HG02885 (cell line): ENCODE results near the gene SSTR5.
"Not testable (repeated sequence)": the region's sequence is repeated elsewhere in the genome, so short reads cannot be mapped to it uniquely, and the experiment has no call there.

Experiments used
- ATAC-seq: cut with Tn5 transposase; IDR thresholded peaks from one replicate; pipeline ENCODE4 v1.9.1; 2021; ENCODE audit warnings: mild to moderate bottlenecking; ENCODE audit not compliant: unreplicated experiment, poor library complexity

Gene SSTR5

GRCh38 chr16:1071561-1072225, 854 bp upstream of the SSTR5 start:
- ATAC-seq, result no peak

DNA sequence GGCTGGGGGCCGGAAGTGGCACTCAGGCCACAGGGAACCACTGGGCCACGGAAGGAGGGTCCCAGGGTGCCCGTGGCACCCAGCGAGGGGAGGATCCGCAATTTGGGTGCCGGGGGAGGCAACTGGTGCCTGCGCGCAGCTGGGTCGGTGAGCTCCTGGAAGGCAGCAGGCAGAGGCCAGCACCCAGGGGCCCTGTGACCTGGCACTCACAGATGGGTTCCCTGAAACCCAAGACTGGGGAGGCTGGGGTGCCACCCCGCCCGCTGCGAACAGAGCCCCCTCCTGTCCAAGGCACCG, 663 bp downstream of the SSTR5 start:
- no peak for ATAC-seq

GRCh38 chr16:1073566-1074378, 1.2 kb downstream of the SSTR5 start:
- ATAC-seq, result no peak

DNA sequence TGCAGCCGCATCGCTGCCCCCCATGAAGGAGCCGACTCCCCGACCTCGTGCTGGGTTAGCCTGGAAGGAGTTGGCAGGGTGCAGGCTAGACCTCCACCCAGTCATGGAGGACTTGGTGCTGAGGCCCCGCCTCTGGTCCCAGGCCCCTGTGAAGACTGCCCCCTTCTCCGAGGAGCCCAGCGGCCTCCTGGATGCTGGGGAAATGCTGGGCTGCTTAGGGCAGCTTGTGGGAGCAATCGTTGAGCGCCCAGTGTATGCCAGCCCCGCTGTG, 1.8 kb downstream of the SSTR5 start:
- ATAC-seq, result no peak

DNA sequence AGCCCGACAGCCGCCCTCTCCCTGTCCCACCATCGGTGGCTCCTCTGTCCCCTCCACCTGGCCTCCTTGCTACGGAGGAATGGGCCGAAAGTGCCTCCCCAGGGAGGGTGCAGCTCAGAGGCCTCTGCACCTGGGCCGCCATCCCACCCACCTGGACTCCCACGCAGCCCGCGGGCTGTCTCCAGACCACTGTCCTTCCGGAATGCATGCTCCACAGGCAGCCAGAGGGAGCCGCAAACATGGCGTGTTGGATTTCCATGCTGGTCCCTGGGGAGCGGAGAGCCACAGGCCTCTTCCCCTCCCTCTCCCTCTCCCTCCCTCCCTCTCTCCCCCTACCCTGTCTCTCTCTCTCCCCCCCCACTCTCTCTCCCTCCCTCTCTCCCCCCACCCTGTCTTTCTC, 3.0 kb downstream of the SSTR5 start:
- ATAC-seq, result no peak

DNA sequence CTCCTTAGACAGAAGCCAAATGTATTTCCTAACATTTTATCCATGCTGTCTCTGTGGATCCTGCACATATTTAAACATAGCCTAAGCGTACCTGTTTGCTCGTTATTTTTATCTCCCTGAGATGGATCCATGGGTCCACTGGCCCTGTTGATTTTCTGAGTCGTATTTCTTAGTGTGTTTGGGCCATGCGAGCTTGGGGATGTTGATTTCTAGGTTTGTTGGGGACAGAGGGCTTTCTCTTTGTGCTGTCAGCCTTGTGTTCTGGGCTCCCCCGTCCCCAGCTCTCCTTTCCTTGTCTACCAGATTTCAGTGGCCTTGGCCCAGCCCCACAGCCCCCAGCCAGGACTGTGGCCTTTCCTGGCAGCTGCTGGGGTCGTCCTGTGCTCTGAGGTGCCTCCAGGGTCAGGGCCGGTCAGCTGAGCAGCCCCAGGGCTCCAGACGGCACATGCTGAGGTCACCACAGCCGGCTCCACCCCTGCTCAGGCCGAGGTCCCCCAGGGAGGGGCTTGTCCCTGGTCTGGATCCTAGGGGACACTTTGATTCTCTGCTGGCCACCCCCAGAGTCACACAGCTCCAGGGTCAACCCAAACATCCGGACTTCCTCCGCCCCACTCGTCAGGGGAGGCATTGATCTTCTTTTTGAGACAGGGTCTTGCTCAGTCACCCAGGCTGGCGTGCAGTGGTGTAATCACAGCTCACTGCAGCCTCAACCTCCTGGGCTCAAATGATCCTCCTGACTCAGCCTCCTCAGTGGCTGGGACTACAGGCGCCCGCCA, 4.4 kb downstream of the SSTR5 start:
- ATAC-seq, result no peak

- no peak for ATAC-seq
Measured at GRCh38 chr16:1077877-1078578, 5.5 kb downstream of the SSTR5 start.

DNA sequence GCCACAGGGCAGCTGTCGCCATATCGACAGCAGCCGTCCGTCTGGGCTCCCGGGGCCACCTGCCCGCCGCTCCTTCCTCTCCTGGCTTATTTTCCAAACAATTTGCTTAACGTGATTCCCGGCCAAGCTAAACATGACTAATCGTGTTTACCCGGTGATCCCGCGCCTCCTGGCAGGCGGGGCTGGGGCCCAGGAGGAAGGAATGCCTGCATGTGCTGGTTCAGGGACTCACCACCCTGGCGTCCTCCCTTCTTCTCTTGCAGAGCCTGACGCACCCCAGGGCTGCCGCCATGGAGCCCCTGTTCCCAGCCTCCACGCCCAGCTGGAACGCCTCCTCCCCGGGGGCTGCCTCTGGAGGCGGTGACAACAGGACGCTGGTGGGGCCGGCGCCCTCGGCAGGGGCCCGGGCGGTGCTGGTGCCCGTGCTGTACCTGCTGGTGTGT, 6.1 kb downstream of the SSTR5 start:
- ATAC-seq, result no peak

GRCh38 chr16:1079341-1079740, 6.8 kb downstream of the SSTR5 start:
- ATAC-seq, result no peak

GRCh38 chr16:1079786-1080525, 7.4 kb downstream of the SSTR5 start:
- no peak for ATAC-seq

DNA sequence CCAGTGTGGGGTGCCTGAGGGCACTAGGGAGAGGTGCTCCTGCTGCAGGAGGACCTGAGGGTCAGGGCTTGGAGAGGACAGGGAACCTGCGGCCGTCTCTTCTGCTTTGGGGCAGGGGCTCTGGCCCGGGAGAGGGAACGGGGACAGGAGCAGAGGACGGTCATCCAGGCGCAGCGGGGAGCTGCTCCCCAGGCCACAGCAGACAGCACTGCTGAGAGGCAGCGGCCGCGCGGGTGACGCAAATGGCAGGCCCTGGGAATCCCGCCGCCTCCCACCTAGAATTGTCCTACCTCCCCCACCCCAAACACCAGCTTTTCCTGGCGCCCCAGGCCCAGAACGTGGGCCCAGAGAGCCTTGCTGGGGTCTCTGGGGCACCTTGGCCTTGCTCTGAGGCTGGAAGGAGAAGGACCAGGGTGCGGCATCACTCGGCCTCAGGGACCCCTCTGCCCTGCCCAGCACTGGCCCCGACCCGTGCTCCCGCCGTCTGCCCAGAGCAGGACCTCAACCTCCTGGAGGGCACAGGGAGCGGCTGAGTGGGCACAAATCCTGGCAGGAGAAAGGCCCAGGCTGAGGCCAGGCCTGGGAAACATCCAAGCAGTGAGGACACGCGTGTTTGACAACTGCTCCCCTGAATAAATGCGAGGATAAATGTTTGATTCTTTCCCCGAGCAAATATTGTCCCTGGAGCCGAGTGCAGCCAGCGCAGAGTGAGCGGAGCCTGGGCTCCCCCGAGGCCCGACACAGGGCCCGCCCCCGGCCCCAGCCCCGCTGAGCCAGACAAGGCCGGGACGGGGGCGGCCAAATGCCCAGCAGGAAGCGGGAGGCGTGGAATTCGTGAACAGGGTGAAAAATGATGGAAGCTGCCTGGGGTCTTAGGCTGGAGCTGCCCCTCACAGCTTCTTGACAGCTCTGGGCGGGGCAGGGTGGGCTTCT, 8.5 kb downstream of the SSTR5 start:
- no peak for ATAC-seq

- no peak for ATAC-seq
Measured at GRCh38 chr16:1081734-1082265, 9.3 kb downstream of the SSTR5 start.

DNA sequence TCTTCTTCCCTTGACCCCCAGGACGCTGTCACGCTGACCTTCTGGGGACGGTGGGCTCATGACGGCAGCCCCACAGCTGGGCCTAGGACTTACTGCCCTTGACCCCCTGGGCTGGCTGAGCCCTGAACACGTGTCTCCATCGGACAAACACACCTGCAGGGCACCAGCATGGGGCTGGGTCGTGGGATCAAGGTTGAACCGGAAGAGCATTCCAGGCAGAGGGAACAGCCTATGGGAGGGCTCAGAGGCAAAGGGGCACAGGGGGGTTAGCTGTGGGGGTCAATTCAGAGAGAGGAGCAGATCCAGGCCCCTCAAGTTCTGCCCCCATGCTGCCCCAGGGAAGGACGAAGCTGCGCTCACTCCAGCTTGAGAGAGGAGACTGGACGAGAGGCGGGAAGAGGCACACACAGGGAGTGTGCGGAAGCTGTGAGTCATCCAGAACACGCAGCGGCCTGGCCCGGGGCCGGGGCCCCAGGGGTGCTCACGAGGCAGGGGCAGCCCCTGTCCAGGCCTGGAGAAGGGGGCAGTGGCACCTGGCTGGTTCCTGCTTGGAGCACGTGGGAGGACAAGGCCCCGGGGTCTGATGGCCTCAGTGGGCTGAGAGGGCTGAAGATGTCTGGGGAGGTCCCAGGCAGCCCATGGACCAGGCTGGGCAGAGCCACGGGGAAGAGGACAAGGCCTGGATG, 9.9 kb downstream of the SSTR5 start:
- ATAC-seq, result no peak

DNA sequence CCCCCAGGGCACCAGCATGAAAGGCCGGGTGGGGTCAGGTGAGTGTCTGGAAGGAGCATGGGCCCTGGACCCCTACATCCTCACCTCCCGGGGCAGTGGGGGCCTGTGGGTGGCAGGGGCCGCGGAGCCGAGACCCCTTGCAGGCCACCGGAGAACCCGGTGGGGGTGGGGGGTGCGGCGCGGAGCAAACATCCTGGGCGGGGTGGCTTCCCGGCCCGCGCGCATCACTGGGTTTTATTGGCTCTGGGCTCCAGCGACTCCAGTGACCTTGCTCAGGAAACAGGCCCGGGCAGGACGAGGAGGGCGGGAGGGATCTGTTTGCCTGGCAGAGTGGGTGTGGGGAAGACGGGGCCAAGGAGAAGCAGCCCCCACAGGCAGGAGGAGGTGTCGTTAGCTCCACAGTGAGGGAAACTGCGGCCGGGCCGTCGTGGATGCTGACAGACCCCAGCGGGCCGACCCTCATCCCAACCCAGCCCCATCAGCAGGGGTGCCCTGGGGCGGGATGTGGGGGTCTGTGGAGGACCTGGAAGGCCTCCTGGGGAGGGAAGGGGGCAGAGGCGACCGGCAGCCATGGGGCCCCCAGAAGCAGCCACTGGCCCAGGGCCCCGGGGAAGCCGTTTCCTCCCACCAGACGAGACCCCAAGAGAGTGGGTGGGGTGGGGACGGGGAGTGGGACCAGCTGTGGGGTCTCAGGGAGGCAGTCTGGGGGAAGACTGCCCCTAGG, 10.6 kb downstream of the SSTR5 start:
- ATAC-seq, result no peak

DNA sequence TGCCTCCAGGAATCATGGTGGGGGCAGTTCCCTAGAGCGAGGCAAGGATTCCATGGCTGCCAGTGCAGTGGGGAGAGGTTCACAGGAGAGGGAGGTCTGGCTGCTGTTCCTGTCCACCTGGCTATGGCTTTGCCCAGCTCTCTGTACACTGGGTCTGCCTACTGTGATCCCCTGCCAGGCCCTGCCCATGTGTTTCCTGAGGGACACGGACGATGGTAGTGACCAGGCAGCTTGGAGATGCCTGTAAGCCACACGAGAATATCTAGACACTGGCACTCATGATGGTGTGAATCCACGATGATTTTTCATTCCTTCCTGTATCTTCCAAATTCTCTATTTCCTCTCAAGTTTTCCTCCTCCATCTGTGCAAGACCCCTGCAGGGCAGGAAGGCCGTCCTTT, 12.4 kb downstream of the SSTR5 start:
- ATAC-seq, result no peak

DNA sequence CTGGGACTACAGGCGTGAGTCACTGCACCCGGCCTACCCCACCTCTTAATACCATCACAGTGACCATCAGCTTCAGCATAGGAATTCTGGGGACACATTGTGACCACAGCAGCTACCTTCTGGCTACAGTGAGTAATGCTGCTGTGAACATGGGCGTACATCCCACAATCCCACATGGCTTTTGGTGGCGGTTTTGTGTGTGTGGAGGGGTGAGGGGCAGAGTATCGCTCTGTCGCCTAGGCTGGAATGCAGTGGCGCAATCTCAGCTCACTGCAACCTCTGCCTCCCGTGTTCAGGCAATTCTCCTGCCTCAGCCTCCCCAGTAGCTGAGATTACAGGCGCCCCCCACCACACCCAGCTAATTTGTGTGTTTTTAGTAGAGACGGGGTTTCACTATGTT, 13.9 kb downstream of the SSTR5 start:
- not testable (repeated sequence) for ATAC-seq

- no peak for ATAC-seq
Measured at GRCh38 chr16:1088295-1089170, 16.0 kb downstream of the SSTR5 start.
